ENCODE data around the gene C20orf141. TPM values are rescaled to one million over a fixed set of nuclear protein-coding genes. Genes with fewer than 3 reads are reported as not detected.

Gene C20orf141
- total and polyA plus RNA-seq, 4 donors: not detected

DNA sequence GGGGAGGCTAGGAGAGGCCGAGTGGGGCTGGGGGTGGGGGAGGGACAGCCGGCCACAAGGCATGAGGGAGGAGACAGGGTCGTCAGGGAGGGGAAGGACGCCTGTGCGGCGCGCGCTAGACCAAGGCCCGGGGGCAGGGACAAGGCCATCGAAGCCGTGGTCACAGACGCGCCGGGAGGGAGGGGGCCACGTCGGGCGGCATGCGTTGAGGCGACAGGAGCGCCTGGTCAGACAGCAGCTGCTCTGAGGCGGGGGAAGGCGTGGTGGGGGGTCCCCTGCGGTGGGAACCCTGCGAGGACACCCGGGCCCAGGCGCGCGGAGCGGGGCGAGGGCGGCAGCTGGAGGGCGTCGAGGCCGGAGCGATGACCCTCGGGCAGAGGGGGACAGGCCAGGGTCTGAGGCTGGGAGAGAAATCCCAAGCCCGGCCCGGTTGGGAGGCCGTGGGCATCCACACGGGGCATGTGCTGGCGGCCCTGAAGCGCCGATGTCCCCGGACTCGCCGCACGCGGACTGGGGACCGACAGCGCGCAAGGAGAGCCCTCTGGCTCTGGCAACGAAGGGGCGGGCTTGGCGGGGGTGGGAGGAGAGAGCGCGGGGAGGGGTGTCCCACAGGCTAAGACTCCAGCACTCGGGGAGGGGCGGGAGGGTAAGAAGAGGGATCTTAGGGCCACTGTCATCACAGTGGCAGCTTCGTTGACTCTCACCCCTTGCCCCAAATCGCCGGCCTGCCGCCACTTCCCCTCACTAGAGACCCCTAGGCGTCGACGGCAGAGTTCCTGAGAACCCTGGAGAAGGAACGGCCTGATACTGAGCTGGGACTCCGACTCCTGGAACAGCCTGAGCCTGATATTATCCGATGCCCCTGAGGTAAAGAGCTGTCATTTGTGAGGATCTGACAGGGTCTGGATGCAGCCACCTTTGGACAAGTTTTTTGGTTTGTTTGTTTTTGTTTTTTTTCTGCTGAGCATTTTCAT, 6.4 kb downstream of the C20orf141 start:
- Histone ChIP-seq H3K9me3 (ENCODE audit: control insufficient read depth in 4 of 4, low read length in 3 of 4) (no peaks in the 10 kb centered on the region), H3K36me3 (ENCODE audit: control insufficient read depth in 4 of 4, insufficient read depth in 3 of 4, low read depth in 1 of 4, low read length in 3 of 4) (no peaks in the 10 kb centered on the region), H3K27me3 (ENCODE audit: control insufficient read depth in 4 of 4, insufficient read depth in 4 of 4, low read length in 3 of 4) (no peaks in the 10 kb centered on the region), H3K27ac (ENCODE audit: low read depth in 1 of 2, low read length in 2 of 2) (no peak overlapping the region), H3K9ac (ENCODE audit: low read depth in 1 of 2, low read length in 2 of 2) (no peak overlapping the region), H3K4me3 (ENCODE audit: low read depth in 1 of 3, low read length in 3 of 3) (no peak overlapping the region), H3K4me1 (ENCODE audit: control insufficient read depth in 4 of 4, insufficient read depth in 4 of 4, low read length in 3 of 4) (peaks cover 0 to 3% (median 1%) of the 10 kb centered on the region in 4 donors)
- TF ChIP-seq HNF4A (conservative IDR thresholded peaks at IDR 0.05): no peak
- no peak for DNase-seq (ENCODE audit: low spot score)
- 10% methylated on average over 68 of the region's 68 CpGs for WGBS

DNA sequence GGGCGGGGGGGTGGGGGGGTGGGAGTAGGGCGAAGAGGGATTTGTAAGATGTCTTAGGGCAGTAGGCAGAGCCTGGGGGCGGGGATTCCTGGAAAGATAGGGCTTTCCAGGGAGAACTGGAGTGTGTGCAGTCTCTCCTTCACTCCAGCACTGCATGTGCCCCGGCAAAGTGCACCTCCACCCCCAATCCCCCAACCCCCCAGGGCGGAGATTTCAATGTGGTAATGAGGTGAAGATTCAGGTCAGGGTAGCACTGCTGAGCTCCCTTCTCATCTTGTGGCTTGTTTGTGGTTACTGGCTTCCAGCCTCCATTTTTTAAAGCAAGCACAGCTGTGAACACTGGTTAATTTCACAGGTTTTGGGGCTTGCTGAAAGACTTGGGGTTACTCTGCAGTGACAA, 7.3 kb downstream of the C20orf141 start:
- no peaks in the 10 kb centered on the region for H3K9me3 ChIP-seq (ENCODE audit: control insufficient read depth in 4 of 4, low read length in 3 of 4)
- no peak for DNase-seq (ENCODE audit: low spot score)
- TF ChIP-seq FOXA2 (IDR thresholded peaks at IDR 0.05): no peak
- TF ChIP-seq EGR1 (IDR thresholded peaks at IDR 0.05; ENCODE audit: low read depth in 2 of 2): no peak
- TF ChIP-seq, protein P1, sequence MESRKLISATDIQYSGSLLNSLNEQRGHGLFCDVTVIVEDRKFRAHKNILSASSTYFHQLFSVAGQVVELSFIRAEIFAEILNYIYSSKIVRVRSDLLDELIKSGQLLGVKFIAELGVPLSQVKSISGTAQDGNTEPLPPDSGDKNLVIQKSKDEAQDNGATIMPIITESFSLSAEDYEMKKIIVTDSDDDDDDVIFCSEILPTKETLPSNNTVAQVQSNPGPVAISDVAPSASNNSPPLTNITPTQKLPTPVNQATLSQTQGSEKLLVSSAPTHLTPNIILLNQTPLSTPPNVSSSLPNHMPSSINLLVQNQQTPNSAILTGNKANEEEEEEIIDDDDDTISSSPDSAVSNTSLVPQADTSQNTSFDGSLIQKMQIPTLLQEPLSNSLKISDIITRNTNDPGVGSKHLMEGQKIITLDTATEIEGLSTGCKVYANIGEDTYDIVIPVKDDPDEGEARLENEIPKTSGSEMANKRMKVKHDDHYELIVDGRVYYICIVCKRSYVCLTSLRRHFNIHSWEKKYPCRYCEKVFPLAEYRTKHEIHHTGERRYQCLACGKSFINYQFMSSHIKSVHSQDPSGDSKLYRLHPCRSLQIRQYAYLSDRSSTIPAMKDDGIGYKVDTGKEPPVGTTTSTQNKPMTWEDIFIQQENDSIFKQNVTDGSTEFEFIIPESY (IDR thresholded peaks at IDR 0.05): no peak
- TF ChIP-seq NR2F2 (IDR thresholded peaks at IDR 0.05): no peak
- no peak for TF ChIP-seq RAD21 (IDR thresholded peaks at IDR 0.05)
- H3K36me3 ChIP-seq (ENCODE audit: control insufficient read depth in 4 of 4, insufficient read depth in 3 of 4, low read depth in 1 of 4, low read length in 3 of 4): no peaks in the 10 kb centered on the region
- H3K27ac ChIP-seq (ENCODE audit: low read depth in 1 of 2, low read length in 2 of 2): no peak overlapping the region
- no peak overlapping the region for H3K9ac ChIP-seq (ENCODE audit: low read depth in 1 of 2, low read length in 2 of 2)
- no peak overlapping the region for H3K4me3 ChIP-seq (ENCODE audit: low read depth in 1 of 3, low read length in 3 of 3)
- no peaks in the 10 kb centered on the region for H3K27me3 ChIP-seq (ENCODE audit: control insufficient read depth in 4 of 4, insufficient read depth in 4 of 4, low read length in 3 of 4)
- WGBS: 10% methylated on average over 5 of the region's 5 CpGs
- H3K4me1 ChIP-seq (ENCODE audit: control insufficient read depth in 4 of 4, insufficient read depth in 4 of 4, low read length in 3 of 4): peaks cover 0 to 3% (median 1%) of the 10 kb centered on the region in 4 donors

DNA sequence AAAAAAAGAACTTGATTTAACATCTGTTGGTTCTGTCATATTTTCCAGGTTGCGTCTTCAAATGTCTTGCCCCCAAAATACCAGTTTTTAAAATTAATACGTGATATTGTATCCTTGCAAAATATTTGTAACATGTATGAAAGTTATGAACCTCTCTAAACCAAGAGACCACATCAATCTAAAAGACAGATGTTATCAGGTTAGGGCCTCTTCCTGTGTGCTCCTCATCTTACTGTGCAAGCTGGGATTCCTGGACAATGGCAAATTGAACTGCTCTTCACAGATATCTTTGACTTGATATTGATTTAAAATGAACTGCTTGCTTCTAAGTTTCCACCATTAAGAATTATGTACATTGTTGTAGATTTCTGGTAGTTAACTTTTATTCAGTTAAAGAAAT, 11.0 kb downstream of the C20orf141 start:
- Histone ChIP-seq H3K9me3 (ENCODE audit: control insufficient read depth in 4 of 4, low read length in 3 of 4) (no peaks in the 10 kb centered on the region), H3K4me1 (ENCODE audit: control insufficient read depth in 4 of 4, insufficient read depth in 4 of 4, low read length in 3 of 4) (peaks cover 0 to 3% (median 0%) of the 10 kb centered on the region in 4 donors), H3K36me3 (ENCODE audit: control insufficient read depth in 4 of 4, insufficient read depth in 3 of 4, low read depth in 1 of 4, low read length in 3 of 4) (no peaks in the 10 kb centered on the region), H3K27me3 (ENCODE audit: control insufficient read depth in 4 of 4, insufficient read depth in 4 of 4, low read length in 3 of 4) (no peaks in the 10 kb centered on the region), H3K9ac (ENCODE audit: low read depth in 1 of 2, low read length in 2 of 2) (no peak overlapping the region), H3K27ac (ENCODE audit: low read depth in 1 of 2, low read length in 2 of 2) (no peak overlapping the region), H3K4me3 (ENCODE audit: low read depth in 1 of 3, low read length in 3 of 3) (no peak overlapping the region)
- no peak for DNase-seq (ENCODE audit: low spot score)
- 77% methylated on average over 2 of the region's 2 CpGs for WGBS
- TF ChIP-seq, protein P1 (IDR thresholded peaks at IDR 0.05): no peak

DNA sequence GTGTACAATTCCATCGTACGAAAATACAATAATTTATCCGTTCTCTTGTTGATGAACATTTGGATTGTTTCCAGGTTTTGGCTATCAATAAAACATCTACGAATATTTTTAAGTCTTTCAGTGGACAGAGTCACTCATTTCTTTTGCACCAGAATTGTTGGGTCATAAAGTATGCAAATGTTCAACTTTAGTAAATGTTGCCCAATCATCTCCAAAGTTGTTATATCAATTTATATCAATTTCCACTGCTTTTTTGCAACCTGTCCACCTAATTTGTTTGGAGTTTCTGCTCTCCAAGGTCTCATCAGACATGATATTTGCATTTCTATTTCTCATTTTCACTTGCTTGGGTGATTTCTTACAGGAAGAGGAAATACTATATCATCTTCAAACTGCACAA, 11.9 kb downstream of the C20orf141 start:
- H3K27me3 ChIP-seq (ENCODE audit: control insufficient read depth in 4 of 4, insufficient read depth in 4 of 4, low read length in 3 of 4): no peaks in the 10 kb centered on the region
- no peak for DNase-seq (ENCODE audit: low spot score)
- no peaks in the 10 kb centered on the region for H3K9me3 ChIP-seq (ENCODE audit: control insufficient read depth in 4 of 4, low read length in 3 of 4)
- no peaks in the 10 kb centered on the region for H3K4me1 ChIP-seq (ENCODE audit: control insufficient read depth in 4 of 4, insufficient read depth in 4 of 4, low read length in 3 of 4)
- H3K36me3 ChIP-seq (ENCODE audit: control insufficient read depth in 4 of 4, insufficient read depth in 3 of 4, low read depth in 1 of 4, low read length in 3 of 4): no peaks in the 10 kb centered on the region
- 83% methylated on average over 4 of the region's 4 CpGs for WGBS
- H3K9ac ChIP-seq (ENCODE audit: low read depth in 1 of 2, low read length in 2 of 2): no peak overlapping the region
- no peak overlapping the region for H3K4me3 ChIP-seq (ENCODE audit: low read depth in 1 of 3, low read length in 3 of 3)
- no peak overlapping the region for H3K27ac ChIP-seq (ENCODE audit: low read depth in 1 of 2, low read length in 2 of 2)
- TF ChIP-seq, protein P2, sequence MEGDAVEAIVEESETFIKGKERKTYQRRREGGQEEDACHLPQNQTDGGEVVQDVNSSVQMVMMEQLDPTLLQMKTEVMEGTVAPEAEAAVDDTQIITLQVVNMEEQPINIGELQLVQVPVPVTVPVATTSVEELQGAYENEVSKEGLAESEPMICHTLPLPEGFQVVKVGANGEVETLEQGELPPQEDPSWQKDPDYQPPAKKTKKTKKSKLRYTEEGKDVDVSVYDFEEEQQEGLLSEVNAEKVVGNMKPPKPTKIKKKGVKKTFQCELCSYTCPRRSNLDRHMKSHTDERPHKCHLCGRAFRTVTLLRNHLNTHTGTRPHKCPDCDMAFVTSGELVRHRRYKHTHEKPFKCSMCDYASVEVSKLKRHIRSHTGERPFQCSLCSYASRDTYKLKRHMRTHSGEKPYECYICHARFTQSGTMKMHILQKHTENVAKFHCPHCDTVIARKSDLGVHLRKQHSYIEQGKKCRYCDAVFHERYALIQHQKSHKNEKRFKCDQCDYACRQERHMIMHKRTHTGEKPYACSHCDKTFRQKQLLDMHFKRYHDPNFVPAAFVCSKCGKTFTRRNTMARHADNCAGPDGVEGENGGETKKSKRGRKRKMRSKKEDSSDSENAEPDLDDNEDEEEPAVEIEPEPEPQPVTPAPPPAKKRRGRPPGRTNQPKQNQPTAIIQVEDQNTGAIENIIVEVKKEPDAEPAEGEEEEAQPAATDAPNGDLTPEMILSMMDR (IDR thresholded peaks at IDR 0.05; ENCODE audit: low read depth, low read length, missing input control): no peak
- TF ChIP-seq FOXA1 (IDR thresholded peaks at IDR 0.05): no peak
- TF ChIP-seq NR2F2 (IDR thresholded peaks at IDR 0.05): no peak
- TF ChIP-seq, protein P1 (IDR thresholded peaks at IDR 0.05): no peak
- no peak for TF ChIP-seq EGR1 (IDR thresholded peaks at IDR 0.05; ENCODE audit: low read depth in 2 of 2)
- TF ChIP-seq HNF4G (IDR thresholded peaks at IDR 0.05): no peak
- no peak for TF ChIP-seq SP1 (IDR thresholded peaks at IDR 0.05)
- TF ChIP-seq RAD21 (IDR thresholded peaks at IDR 0.05): no peak
- TF ChIP-seq RXRA (IDR thresholded peaks at IDR 0.05): no peak
- TF ChIP-seq FOXA2 (IDR thresholded peaks at IDR 0.05): no peak
- no peak for TF ChIP-seq TAF1 (conservative IDR thresholded peaks at IDR 0.05)
- TF ChIP-seq GABPA (IDR thresholded peaks at IDR 0.05 in 1 of 2, conservative IDR thresholded peaks at IDR 0.05 in 1 of 2): no peak
